Measurements from ENCODE around the gene ZMYND10.

The ZMYND10 gene

GRCh38 chr3:50371133-50371685 is 25.7 kb upstream of the ZMYND10 start:
- no peak for DNase-seq (ENCODE audit: low read depth, low spot score)

- DNase-seq (ENCODE audit: low read depth, low spot score): no peak
Observed at GRCh38 chr3:50370594-50370993, 25.1 kb upstream of the ZMYND10 start.

GRCh38 chr3:50369012-50369670 is 23.6 kb upstream of the ZMYND10 start:
- DNase-seq (ENCODE audit: low read depth, low spot score): no peak

GRCh38 chr3:50365842-50366220 is 20.3 kb upstream of the ZMYND10 start:
- no peak for DNase-seq (ENCODE audit: low read depth, low spot score)

GRCh38 chr3:50365080-50365841 is 19.7 kb upstream of the ZMYND10 start:
- DNase-seq (ENCODE audit: low read depth, low spot score): peak; percentile 86

- DNase-seq (ENCODE audit: low read depth, low spot score): no peak
Observed at GRCh38 chr3:50364573-50365079, 19.1 kb upstream of the ZMYND10 start.

- no peak for DNase-seq (ENCODE audit: low read depth, low spot score)
Observed at GRCh38 chr3:50359760-50360110, 14.2 kb upstream of the ZMYND10 start.

GRCh38 chr3:50358911-50359759 is 13.6 kb upstream of the ZMYND10 start, which contains the start of gene TMEM115:
Gene TMEM115, minus strand, starts transcription at chr3:50359521. Its CDS starts 458 bp downstream, at chr3:50359063.
- peak; percentile 96 for DNase-seq (ENCODE audit: low read depth, low spot score)

- DNase-seq (ENCODE audit: low read depth, low spot score): no peak
Observed at GRCh38 chr3:50358355-50358910, 12.9 kb upstream of the ZMYND10 start.

- no peak for DNase-seq (ENCODE audit: low read depth, low spot score)
Observed at GRCh38 chr3:50357481-50357880, 11.9 kb upstream of the ZMYND10 start.

GRCh38 chr3:50356553-50356952 is 11.0 kb upstream of the ZMYND10 start:
- DNase-seq (ENCODE audit: low read depth, low spot score): no peak

GRCh38 chr3:50355829-50356552 is 10.5 kb upstream of the ZMYND10 start:
- no peak for DNase-seq (ENCODE audit: low read depth, low spot score)

- DNase-seq (ENCODE audit: low read depth, low spot score): no peak
Observed at GRCh38 chr3:50354850-50355249, 9.3 kb upstream of the ZMYND10 start.

GRCh38 chr3:50354186-50354764 is 8.7 kb upstream of the ZMYND10 start:
- no peak for DNase-seq (ENCODE audit: low read depth, low spot score)

- no peak for DNase-seq (ENCODE audit: low read depth, low spot score)
Observed at GRCh38 chr3:50353245-50354004, 7.9 kb upstream of the ZMYND10 start.

- no peak for DNase-seq (ENCODE audit: low read depth, low spot score)
Observed at GRCh38 chr3:50352781-50353180, 7.2 kb upstream of the ZMYND10 start.

GRCh38 chr3:50351323-50351697 is 5.8 kb upstream of the ZMYND10 start:
- DNase-seq (ENCODE audit: low read depth, low spot score): no peak

- peak; percentile 100 for DNase-seq (ENCODE audit: low read depth, low spot score)
Observed at GRCh38 chr3:50350527-50351322, 5.2 kb upstream of the ZMYND10 start, which contains the start of the genes CYB561D2 and NPRL2. Gene CYB561D2, plus strand, starts transcription at chr3:50350862. Its CDS starts 572 bp downstream, at chr3:50351434. Gene NPRL2, minus strand, starts transcription at chr3:50350775. Its CDS starts 123 bp downstream, at chr3:50350652.

GRCh38 chr3:50350213-50350526 is 4.6 kb upstream of the ZMYND10 start:
- DNase-seq (ENCODE audit: low read depth, low spot score): no peak
